Left ventricle myocardium inferior (tissue), 1 donor: ENCODE data around the gene SMYD3. TPM values are rescaled to one million over a fixed set of nuclear protein-coding genes. Genes with fewer than 3 reads are reported as not detected.

Source experiments
- DNase-seq: peaks from one replicate; pipeline ENCODE4 v3.0.0-alpha.2; 2020
- H3K27ac ChIP-seq: fragments of 200-600 bp; replicated peaks from 2 replicates; pipeline ENCODE4 v1.8.0; 2021
- H3K27me3 ChIP-seq: fragments of 200-600 bp; 2 replicates; pipeline ENCODE4 v1.8.0; 2021; ENCODE audit warnings: low read depth
- H3K36me3 ChIP-seq: fragments of 200-600 bp; 2 replicates; pipeline ENCODE4 v1.8.0; 2021
- H3K4me1 ChIP-seq: fragments of 200-600 bp; 2 replicates; pipeline ENCODE4 v1.8.0; 2021
- H3K4me3 ChIP-seq: fragments of 200-600 bp; 2 replicates; pipeline ENCODE4 v1.8.0; 2021; ENCODE audit warnings: mild to moderate bottlenecking, moderate library complexity
- H3K9me3 ChIP-seq: fragments of 200-600 bp; replicated peaks from 2 replicates; pipeline ENCODE4 v1.8.0; 2021
- intact Hi-C: fragments of 100-400 bp; cut with micrococcal nuclease; formaldehyde crosslinking; loops from one replicate; pipeline ENCODE4 v1.11.0; 2022
- total RNA-seq: library from RNA; stranded (reverse); fragmentation: NEBNext Ultra II Directional; extraction: Animal tissue kit (Norgen Biotek cat#: 25700); gene quantifications from one replicate; pipeline ENCODE4 v1.2.1, GENCODE V29; 2021
- TF ChIP-seq, protein P1 (sequence below): fragments of 200-600 bp; IDR thresholded peaks from 2 replicates; pipeline ENCODE4 v1.8.0; 2021; ENCODE audit warnings: antibody characterized with exemption, mild to moderate bottlenecking, borderline replicate concordance
- donor health status: DM: no; HTN: yes; CAD: no; lungs with severe emphysema.

Gene SMYD3
- total RNA-seq, 1 donor from 2014 or later = 9.9 TPM

DNA sequence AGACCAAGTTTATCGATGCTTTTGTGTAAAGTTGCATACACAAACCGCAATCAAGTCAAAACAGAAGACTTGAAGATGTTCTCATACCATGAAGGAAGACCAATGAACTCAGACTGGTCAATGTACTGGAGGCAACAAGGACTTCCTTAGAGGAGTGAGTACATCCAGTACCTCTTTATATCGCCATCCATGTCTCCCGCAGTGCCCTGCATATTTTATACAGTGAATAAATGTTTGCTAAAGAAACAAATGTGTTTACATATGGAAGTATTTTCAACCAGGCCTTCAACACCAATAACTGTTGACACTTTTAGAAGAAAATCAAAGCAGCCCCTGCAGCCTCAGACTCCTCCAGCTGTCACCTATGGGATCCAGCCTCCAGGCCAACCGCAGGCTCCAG lies 125.6 kb downstream of the SMYD3 start:
- Histone ChIP-seq H3K36me3 (no peaks in the 10 kb centered on the region), H3K27ac (no peak overlapping the region), H3K4me3 (no peak overlapping the region), H3K9me3 (no peaks in the 10 kb centered on the region), H3K27me3 (no peaks in the 10 kb centered on the region), H3K4me1 (peaks cover 12% of the 10 kb centered on the region)
- intact Hi-C loops = no loop called here
- DNase-seq = no peak
- TF ChIP-seq, protein P1, sequence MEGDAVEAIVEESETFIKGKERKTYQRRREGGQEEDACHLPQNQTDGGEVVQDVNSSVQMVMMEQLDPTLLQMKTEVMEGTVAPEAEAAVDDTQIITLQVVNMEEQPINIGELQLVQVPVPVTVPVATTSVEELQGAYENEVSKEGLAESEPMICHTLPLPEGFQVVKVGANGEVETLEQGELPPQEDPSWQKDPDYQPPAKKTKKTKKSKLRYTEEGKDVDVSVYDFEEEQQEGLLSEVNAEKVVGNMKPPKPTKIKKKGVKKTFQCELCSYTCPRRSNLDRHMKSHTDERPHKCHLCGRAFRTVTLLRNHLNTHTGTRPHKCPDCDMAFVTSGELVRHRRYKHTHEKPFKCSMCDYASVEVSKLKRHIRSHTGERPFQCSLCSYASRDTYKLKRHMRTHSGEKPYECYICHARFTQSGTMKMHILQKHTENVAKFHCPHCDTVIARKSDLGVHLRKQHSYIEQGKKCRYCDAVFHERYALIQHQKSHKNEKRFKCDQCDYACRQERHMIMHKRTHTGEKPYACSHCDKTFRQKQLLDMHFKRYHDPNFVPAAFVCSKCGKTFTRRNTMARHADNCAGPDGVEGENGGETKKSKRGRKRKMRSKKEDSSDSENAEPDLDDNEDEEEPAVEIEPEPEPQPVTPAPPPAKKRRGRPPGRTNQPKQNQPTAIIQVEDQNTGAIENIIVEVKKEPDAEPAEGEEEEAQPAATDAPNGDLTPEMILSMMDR = no peak

DNA sequence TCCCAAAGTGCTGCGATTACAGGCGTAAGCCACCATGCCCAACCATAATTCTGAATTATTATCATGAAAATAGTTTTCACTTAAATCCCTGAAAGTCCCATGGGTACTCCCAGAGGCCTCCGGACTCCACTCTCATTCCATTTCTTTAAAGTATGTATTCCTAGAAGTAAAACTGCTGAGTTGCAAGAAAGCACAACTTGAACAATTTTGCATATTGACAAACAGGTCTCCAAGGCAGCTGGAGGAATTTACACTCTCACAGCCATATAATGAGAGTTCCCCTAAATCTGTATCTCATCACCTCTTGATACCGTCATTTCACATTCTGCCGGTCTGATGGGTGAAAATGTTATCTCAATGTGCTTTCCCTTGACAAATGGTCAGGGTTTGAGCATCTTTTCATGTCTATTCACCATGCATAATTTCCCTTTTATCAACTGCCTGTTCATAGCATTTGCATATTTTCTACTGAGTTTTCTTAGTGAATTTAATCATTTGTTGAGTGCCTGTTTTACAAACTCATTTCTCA lies 129.4 kb downstream of the SMYD3 start:
- Histone ChIP-seq H3K4me3 (no peak overlapping the region), H3K4me1 (no peaks in the 10 kb centered on the region), H3K9me3 (no peaks in the 10 kb centered on the region), H3K27me3 (no peaks in the 10 kb centered on the region), H3K36me3 (no peaks in the 10 kb centered on the region), H3K27ac (no peak overlapping the region)
- no peak for DNase-seq
- intact Hi-C loops = no loop called here
- TF ChIP-seq, protein P1 = no peak

DNA sequence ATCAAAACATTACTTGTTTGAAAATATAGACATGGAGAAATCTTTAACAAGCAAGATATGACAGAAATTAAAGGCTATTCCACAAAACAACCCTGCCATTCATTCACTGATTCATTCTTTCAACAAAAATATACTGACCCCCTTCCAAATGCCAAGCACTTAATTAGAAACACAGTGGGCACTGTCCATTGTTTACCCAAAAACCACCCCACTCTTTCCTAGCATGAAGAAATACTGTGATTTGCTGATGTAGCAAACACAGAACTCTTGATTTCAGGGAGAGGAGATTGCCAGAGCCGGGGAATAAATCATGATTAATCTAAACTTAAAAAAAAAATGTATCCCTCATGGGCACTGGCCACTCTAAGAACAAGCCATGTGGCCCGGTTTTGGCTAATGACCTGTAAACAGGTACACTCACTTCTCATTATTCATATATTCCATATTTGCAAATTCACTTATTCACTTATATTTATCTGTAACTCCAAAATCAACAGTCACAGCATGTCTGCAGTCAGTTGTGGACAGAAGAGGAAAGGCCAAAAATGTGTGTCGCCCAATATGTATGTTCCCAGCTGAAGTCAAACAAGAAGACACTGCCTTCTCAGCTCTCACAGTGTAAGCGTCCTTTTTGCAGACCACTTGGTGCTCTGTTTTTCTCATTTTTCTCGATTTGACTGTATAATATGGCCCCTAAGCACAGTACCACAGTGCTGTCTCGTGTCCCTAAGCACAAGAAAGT lies 133.1 kb downstream of the SMYD3 start:
- no peak for DNase-seq
- TF ChIP-seq, protein P1 = no peak
- H3K27ac ChIP-seq = no peak overlapping the region
- no peak overlapping the region for H3K4me3 ChIP-seq
- H3K4me1 ChIP-seq = no peaks in the 10 kb centered on the region
- H3K27me3 ChIP-seq = no peaks in the 10 kb centered on the region
- intact Hi-C loops = no loop called here
- H3K9me3 ChIP-seq = no peaks in the 10 kb centered on the region
- H3K36me3 ChIP-seq = no peaks in the 10 kb centered on the region

DNA sequence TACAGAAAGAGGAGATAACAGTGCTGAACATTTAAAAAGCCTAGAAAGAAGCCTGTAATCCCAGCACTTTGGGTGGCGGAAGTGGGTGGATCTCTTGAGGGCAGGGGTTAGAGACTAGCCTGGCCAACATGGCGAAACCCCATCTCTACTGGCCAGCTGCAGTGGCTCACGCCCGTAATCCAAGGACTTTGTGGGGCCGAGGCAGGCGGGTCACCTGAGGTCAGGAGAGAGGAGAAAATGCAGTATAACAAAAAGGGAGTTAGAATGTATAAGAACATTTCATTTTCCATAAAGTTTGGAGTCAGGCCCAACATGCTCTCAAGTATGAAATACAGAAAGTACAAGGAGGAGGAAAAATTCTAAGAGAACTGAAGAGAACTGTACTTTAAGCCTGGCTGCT lies 134.5 kb downstream of the SMYD3 start:
- no peak overlapping the region for H3K27ac ChIP-seq
- no peaks in the 10 kb centered on the region for H3K4me1 ChIP-seq
- TF ChIP-seq, protein P1 = no peak
- intact Hi-C loops = no loop called here
- H3K27me3 ChIP-seq = no peaks in the 10 kb centered on the region
- H3K9me3 ChIP-seq = no peaks in the 10 kb centered on the region
- no peaks in the 10 kb centered on the region for H3K36me3 ChIP-seq
- no peak for DNase-seq
- no peak overlapping the region for H3K4me3 ChIP-seq

DNA sequence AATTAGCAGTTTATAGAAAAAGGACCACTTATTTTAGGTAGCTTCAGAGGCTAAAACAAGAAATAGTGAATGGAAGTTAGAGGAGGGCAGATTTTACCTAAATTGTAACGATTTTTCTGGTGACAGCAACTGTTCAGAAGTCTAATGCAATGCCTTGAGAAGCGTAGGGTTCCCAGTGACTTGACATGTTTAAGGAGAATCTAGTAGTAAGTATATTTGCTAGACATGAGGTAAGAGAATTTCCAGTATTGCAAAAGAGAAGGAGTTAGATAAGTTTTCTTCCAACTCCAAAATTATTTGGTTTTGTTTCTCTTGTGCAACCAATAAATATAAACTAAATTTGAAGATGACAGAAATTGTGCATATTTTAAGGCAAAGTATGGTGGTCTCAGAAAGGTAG lies 140.0 kb downstream of the SMYD3 start:
- H3K9me3 ChIP-seq = peaks cover 1% of the 10 kb centered on the region
- TF ChIP-seq, protein P1 = no peak
- H3K27me3 ChIP-seq = no peaks in the 10 kb centered on the region
- peaks cover 4% of the 10 kb centered on the region for H3K4me1 ChIP-seq
- no peaks in the 10 kb centered on the region for H3K36me3 ChIP-seq
- H3K4me3 ChIP-seq = no peak overlapping the region
- intact Hi-C loops = no loop called here
- no peak overlapping the region for H3K27ac ChIP-seq
- DNase-seq = no peak
